Suprapubic skin (tissue), 3 donors: ENCODE data around the gene CAMSAP1.

Source experiments
- CTCF ChIP-seq, 2 donors: fragments of 200-600 bp in 1 of 2; fragments of 450-650 bp in 1 of 2; sonication (generic) in 1 of 2; IDR thresholded peaks; one replicate each; pipeline ENCODE4 v1.5.1; 2016 to 2019; ENCODE audit warnings: antibody characterized with exemption in 2 of 2, mild to moderate bottlenecking in 1 of 2, moderate library complexity in 1 of 2
- POLR2A ChIP-seq, 2 donors: fragments of 450-650 bp; IDR thresholded peaks; one replicate each; pipeline ENCODE4 v1.6.1; 2017; ENCODE audit warnings: antibody characterized with exemption in 2 of 2, mild to moderate bottlenecking in 2 of 2, moderate library complexity in 2 of 2

DNA sequence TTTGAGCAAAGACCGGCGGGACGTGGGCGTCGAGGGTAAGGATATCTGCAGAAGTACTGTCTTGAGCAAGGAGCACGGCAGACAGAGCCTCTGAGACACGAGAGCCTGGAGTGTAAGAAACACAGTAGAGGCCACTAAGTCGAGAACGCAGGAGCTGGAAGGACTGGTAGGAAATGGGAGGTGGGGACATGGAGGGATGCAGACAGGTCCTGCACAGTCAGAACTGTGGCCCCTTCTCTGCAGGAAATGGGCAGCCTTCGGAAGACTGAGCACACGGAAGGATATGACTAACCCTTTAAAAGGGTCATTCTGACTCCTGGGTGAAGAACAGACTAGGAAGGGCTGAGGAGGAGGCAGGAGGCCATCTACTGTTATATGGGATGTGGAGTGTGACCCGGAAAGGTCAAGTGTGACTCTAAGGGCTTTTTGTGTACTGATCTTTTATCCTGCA, 1.4 kb upstream of the CAMSAP1 start:
- TF ChIP-seq POLR2A (IDR thresholded peaks at IDR 0.05) = no peak
- TF ChIP-seq CTCF (IDR thresholded peaks at IDR 0.05) = no peak
